NCI-H526 treated with DMSO at 0.1 percent for 48 hours (cell line): Measurements from ENCODE around the gene RAD51C.
"Not testable (repeated sequence)": the region's sequence is repeated elsewhere in the genome, so short reads cannot be mapped to it uniquely, and the experiment has no call there.

Experiments
- DNase-seq: peaks from one replicate; lab custom pipeline; 2025; lab: John Stamatoyannopoulos, UW

The RAD51C gene

GRCh38 chr17:58692239-58693055 lies at the start of gene RAD51C:
TSS of gene RAD51C (plus strand) at chr17:58692602. CDS start at chr17:58692644, 42 bp downstream.
- DNase-seq: peak; percentile 69

- no peak for DNase-seq
Observed at GRCh38 chr17:58643147-58643546, 49.3 kb upstream of the RAD51C start.

- no peak for DNase-seq
Observed at GRCh38 chr17:58648236-58648635, 44.2 kb upstream of the RAD51C start.

- DNase-seq: not testable (repeated sequence)
Observed at GRCh38 chr17:58657962-58658803, 34.2 kb upstream of the RAD51C start.

- DNase-seq: peak; percentile 98
Observed at GRCh38 chr17:58658804-58659713, 33.3 kb upstream of the RAD51C start.

- not testable (repeated sequence) for DNase-seq
Observed at GRCh38 chr17:58659714-58660084, 32.7 kb upstream of the RAD51C start.

- no peak for DNase-seq
Observed at GRCh38 chr17:58660621-58661020, 31.8 kb upstream of the RAD51C start.

GRCh38 chr17:58661499-58661898 lies 30.9 kb upstream of the RAD51C start:
- DNase-seq: no peak

- DNase-seq: no peak
Observed at GRCh38 chr17:58664302-58664701, 28.1 kb upstream of the RAD51C start.

- DNase-seq: no peak
Observed at GRCh38 chr17:58665946-58666857, 26.2 kb upstream of the RAD51C start.

GRCh38 chr17:58666858-58667267 lies 25.5 kb upstream of the RAD51C start:
- DNase-seq: no peak

- DNase-seq: no peak
Observed at GRCh38 chr17:58667934-58668597, 24.3 kb upstream of the RAD51C start.

- DNase-seq: no peak
Observed at GRCh38 chr17:58668598-58668935, 23.8 kb upstream of the RAD51C start.

GRCh38 chr17:58669853-58670252 lies 22.5 kb upstream of the RAD51C start:
- DNase-seq: no peak

GRCh38 chr17:58671969-58672368 lies 20.4 kb upstream of the RAD51C start:
- DNase-seq: no peak

GRCh38 chr17:58677194-58677880 lies 15.1 kb upstream of the RAD51C start:
- no peak for DNase-seq

- DNase-seq: not testable (repeated sequence)
Observed at GRCh38 chr17:58678287-58678686, 14.1 kb upstream of the RAD51C start.

- DNase-seq: peak; percentile 28
Observed at GRCh38 chr17:58679263-58680037, 13.0 kb upstream of the RAD51C start.

GRCh38 chr17:58680038-58680369 lies 12.4 kb upstream of the RAD51C start:
- DNase-seq: no peak
